Activated CD4-positive, alpha-beta memory T cell treated with anti-CD3 and anti-CD28 coated beads, Interleukin-2, amount 10 ng/mL, durations not matched to agents 7 days and 5 days (primary cell): ENCODE data around the gene SIL1. TPM values are rescaled to one million over a fixed set of nuclear protein-coding genes. Genes with fewer than 3 reads are reported as not detected.
A peak's percentile ranks its signal among the peaks of the same experiment; 100 is the strongest.

Experiments used
- CTCF ChIA-PET: fragments of 350-600 bp; sonication (Branson Sonifier 250); formaldehyde crosslinking; loops from one replicate; lab custom pipeline; 2021; ENCODE audit warnings: antibody characterized with exemption, inconsistent platforms; lab: Charles Lee
- POLR2A ChIA-PET: fragments of 350-600 bp; sonication (Branson Sonifier 250); formaldehyde crosslinking; loops from one replicate; lab custom pipeline; 2021; ENCODE audit warnings: antibody characterized with exemption; lab: Charles Lee
- DNase-seq: peaks from one replicate; pipeline ENCODE4 v3.0.0-alpha.2; 2020
- H3K27ac Mint-ChIP-seq: one replicate; pipeline ENCODE4 v1.8.0; 2021; ENCODE audit warnings: mild to moderate bottlenecking, mixed read lengths
- H3K27me3 Mint-ChIP-seq: one replicate; pipeline ENCODE4 v1.8.0; 2021; ENCODE audit warnings: mixed read lengths
- H3K36me3 Mint-ChIP-seq: one replicate; pipeline ENCODE4 v1.8.0; 2021; ENCODE audit warnings: low read depth, mixed read lengths
- H3K4me1 Mint-ChIP-seq: one replicate; pipeline ENCODE4 v1.8.0; 2021; ENCODE audit warnings: mixed read lengths
- H3K4me3 Mint-ChIP-seq: one replicate; pipeline ENCODE4 v1.8.0; 2021; ENCODE audit warnings: mild to moderate bottlenecking, mixed read lengths
- H3K9me3 Mint-ChIP-seq: one replicate; pipeline ENCODE4 v1.8.0; 2021; ENCODE audit warnings: mixed read lengths
- total RNA-seq, 2 experiments: library from RNA; stranded (reverse); gene quantifications; one replicate each; pipeline ENCODE4 v1.2.3, GENCODE V29; 2021

Gene SIL1
- total RNA-seq, 2 experiments from 2014 or later = 23.1 to 39.7 TPM

GRCh38 chr5:138961221-138961620, 236.9 kb downstream of the SIL1 start:
- ChIA-PET CTCF (no interaction called here), POLR2A (no interaction called here)
- no peak for DNase-seq
- H3K4me1 Mint-ChIP-seq = no peaks in the 10 kb centered on the region
- no peak overlapping the region for H3K27ac Mint-ChIP-seq
- no peaks in the 10 kb centered on the region for H3K27me3 Mint-ChIP-seq
- no peaks in the 10 kb centered on the region for H3K9me3 Mint-ChIP-seq
- no peak overlapping the region for H3K4me3 Mint-ChIP-seq
- no peaks in the 10 kb centered on the region for H3K36me3 Mint-ChIP-seq

GRCh38 chr5:138960145-138960692, 237.9 kb downstream of the SIL1 start:
- H3K27ac Mint-ChIP-seq = no peak overlapping the region
- H3K27me3 Mint-ChIP-seq = no peaks in the 10 kb centered on the region
- no peaks in the 10 kb centered on the region for H3K4me1 Mint-ChIP-seq
- POLR2A ChIA-PET = interaction anchor here (0.6 kb wide), 1 partner anchor 378 kb away, joined by 3 read pairs; no protein-coding TSS in a partner anchor
- no peak for DNase-seq
- CTCF ChIA-PET = interaction anchor here (0.7 kb wide), 1 partner anchor 72 kb away, joined by 4 read pairs; no protein-coding TSS in a partner anchor
- no peak overlapping the region for H3K4me3 Mint-ChIP-seq
- H3K9me3 Mint-ChIP-seq = no peaks in the 10 kb centered on the region
- no peaks in the 10 kb centered on the region for H3K36me3 Mint-ChIP-seq

GRCh38 chr5:138956801-138957200, 241.4 kb downstream of the SIL1 start:
- POLR2A ChIA-PET = no interaction called here
- no peaks in the 10 kb centered on the region for H3K9me3 Mint-ChIP-seq
- no peaks in the 10 kb centered on the region for H3K27me3 Mint-ChIP-seq

GRCh38 chr5:138955671-138956295, 242.4 kb downstream of the SIL1 start:
- H3K27me3 Mint-ChIP-seq = no peaks in the 10 kb centered on the region
- no peak overlapping the region for H3K4me3 Mint-ChIP-seq
- H3K4me1 Mint-ChIP-seq = peaks cover 20% of the 10 kb centered on the region
- no peak for DNase-seq
- no peaks in the 10 kb centered on the region for H3K36me3 Mint-ChIP-seq
- no peaks in the 10 kb centered on the region for H3K9me3 Mint-ChIP-seq
- H3K27ac Mint-ChIP-seq = no peak overlapping the region
- ChIA-PET POLR2A (no interaction called here), CTCF (no interaction called here)

More at GRCh38 chr5:138956801-138957200, 241.4 kb downstream of the SIL1 start:
- no peak overlapping the region for H3K4me3 Mint-ChIP-seq
- no peak for DNase-seq
- peaks cover 20% of the 10 kb centered on the region for H3K4me1 Mint-ChIP-seq
- CTCF ChIA-PET = no interaction called here
- no peaks in the 10 kb centered on the region for H3K36me3 Mint-ChIP-seq
- no peak overlapping the region for H3K27ac Mint-ChIP-seq

GRCh38 chr5:138955013-138955660, 243.0 kb downstream of the SIL1 start:
- ChIA-PET POLR2A (interaction anchor here (0.6 kb wide), 1 partner anchor 86 kb away, joined by 3 read pairs; no protein-coding TSS in a partner anchor), CTCF (no interaction called here)
- no peak for DNase-seq
- no peaks in the 10 kb centered on the region for H3K36me3 Mint-ChIP-seq
- H3K9me3 Mint-ChIP-seq = no peaks in the 10 kb centered on the region
- no peak overlapping the region for H3K27ac Mint-ChIP-seq
- H3K4me1 Mint-ChIP-seq = peaks cover 20% of the 10 kb centered on the region
- H3K4me3 Mint-ChIP-seq = no peak overlapping the region
- H3K27me3 Mint-ChIP-seq = no peaks in the 10 kb centered on the region

- ChIA-PET POLR2A (interaction anchor here (0.6 to 0.9 kb wide), 2 partner anchors 14 to 85 kb away, joined by 3 read pairs; no protein-coding TSS in a partner anchor), CTCF (no interaction called here)
- H3K4me1 Mint-ChIP-seq = peaks cover 20% of the 10 kb centered on the region
- no peak overlapping the region for H3K27ac Mint-ChIP-seq
- no peaks in the 10 kb centered on the region for H3K36me3 Mint-ChIP-seq
- no peak overlapping the region for H3K4me3 Mint-ChIP-seq
- H3K27me3 Mint-ChIP-seq = no peaks in the 10 kb centered on the region
- H3K9me3 Mint-ChIP-seq = no peaks in the 10 kb centered on the region
- no peak for DNase-seq
Measured at GRCh38 chr5:138954257-138955012, 243.7 kb downstream of the SIL1 start.

GRCh38 chr5:138953387-138954256, 244.5 kb downstream of the SIL1 start:
- H3K27me3 Mint-ChIP-seq = no peaks in the 10 kb centered on the region
- H3K4me1 Mint-ChIP-seq = peaks cover 20% of the 10 kb centered on the region
- POLR2A ChIA-PET = interaction anchor here (0.8 to 0.9 kb wide), 2 partner anchors 13 to 20 kb away, joined by 3 to 4 read pairs; no protein-coding TSS in a partner anchor
- no peaks in the 10 kb centered on the region for H3K36me3 Mint-ChIP-seq
- peak; percentile 32 for DNase-seq
- CTCF ChIA-PET = interaction anchor here (1.2 kb wide), 1 partner anchor 374 kb away, joined by 4 read pairs; no protein-coding TSS in a partner anchor
- H3K27ac Mint-ChIP-seq = no peak overlapping the region
- H3K4me3 Mint-ChIP-seq = no peak overlapping the region
- H3K9me3 Mint-ChIP-seq = no peaks in the 10 kb centered on the region

- Mint-ChIP-seq H3K27ac (no peak overlapping the region), H3K4me1 (peaks cover 20% of the 10 kb centered on the region), H3K36me3 (no peaks in the 10 kb centered on the region), H3K27me3 (no peaks in the 10 kb centered on the region), H3K4me3 (no peak overlapping the region), H3K9me3 (no peaks in the 10 kb centered on the region)
- ChIA-PET POLR2A (interaction anchor here (0.8 kb wide), 1 partner anchor 21 kb away, joined by 4 read pairs; no protein-coding TSS in a partner anchor), CTCF (interaction anchor here (1.2 kb wide), 1 partner anchor 374 kb away, joined by 4 read pairs; no protein-coding TSS in a partner anchor)
- no peak for DNase-seq
Measured at GRCh38 chr5:138952962-138953361, 245.2 kb downstream of the SIL1 start.

GRCh38 chr5:138951986-138952735, 246.0 kb downstream of the SIL1 start:
- Mint-ChIP-seq H3K27ac (no peak overlapping the region), H3K36me3 (no peaks in the 10 kb centered on the region), H3K9me3 (no peaks in the 10 kb centered on the region), H3K27me3 (no peaks in the 10 kb centered on the region), H3K4me1 (peaks cover 20% of the 10 kb centered on the region), H3K4me3 (no peak overlapping the region)
- POLR2A ChIA-PET = no interaction called here
- CTCF ChIA-PET = interaction anchor here (1.2 kb wide), 1 partner anchor 373 kb away, joined by 4 read pairs; no protein-coding TSS in a partner anchor
- no peak for DNase-seq

GRCh38 chr5:138951091-138951985, 246.8 kb downstream of the SIL1 start:
- ChIA-PET POLR2A (no interaction called here), CTCF (interaction anchor here (0.6 kb wide), 1 partner anchor 372 kb away, joined by 3 read pairs; no protein-coding TSS in a partner anchor)
- Mint-ChIP-seq H3K27ac (no peak overlapping the region), H3K4me1 (peaks cover 20% of the 10 kb centered on the region), H3K4me3 (no peak overlapping the region), H3K27me3 (no peaks in the 10 kb centered on the region), H3K36me3 (no peaks in the 10 kb centered on the region), H3K9me3 (no peaks in the 10 kb centered on the region)
- no peak for DNase-seq
